Kidney (tissue), 14 donors: Measurements from ENCODE around the gene TMEM61. TPM values are rescaled to one million over a fixed set of nuclear protein-coding genes. Genes with fewer than 3 reads are reported as not detected.

ENCODE experiments used
- DNase-seq, 5 donors: peaks; one replicate each; pipeline ENCODE4 v3.0.0-alpha.2; 2013 to 2020
- FAIRE-seq: peaks from 2 replicates; lab custom pipeline; 2012; peaks lifted over from hg19 to GRCh38; lab: Jason Lieb, UNC
- H3K27ac ChIP-seq, 2 donors: one replicate each; pipeline ENCODE4 v1.7.0; 2013; ENCODE audit warnings: low read depth in 2 of 2, low read length in 2 of 2, inconsistent platforms in 1 of 2
- H3K27me3 ChIP-seq: one replicate; pipeline ENCODE4 v1.7.1; 2013; ENCODE audit warnings: low read length, inconsistent platforms; ENCODE audit not compliant: control insufficient read depth, insufficient read depth
- H3K36me3 ChIP-seq, 3 donors: one replicate each; pipeline versions ENCODE4 v1.7.0 to v1.7.1; 2013; ENCODE audit warnings: low read length in 3 of 3, control low read depth in 1 of 3, inconsistent platforms in 1 of 3; ENCODE audit not compliant: insufficient read depth in 3 of 3, control insufficient read depth in 2 of 3
- H3K4me1 ChIP-seq, 3 donors: one replicate each; pipeline versions ENCODE4 v1.7.0 to v1.7.1; 2013; ENCODE audit warnings: low read length in 3 of 3, inconsistent platforms in 1 of 3, low read depth in 1 of 3; ENCODE audit not compliant: control insufficient read depth in 2 of 3, insufficient read depth in 2 of 3
- H3K4me3 ChIP-seq, 3 donors: one replicate each; pipeline versions ENCODE4 v1.7.0 to v1.8.1; 2013; ENCODE audit warnings: low read length in 3 of 3, control low read depth in 1 of 3, inconsistent platforms in 1 of 3
- H3K9ac ChIP-seq, 3 donors: one replicate each; pipeline versions ENCODE4 v1.7.0 to v1.7.1; 2013; ENCODE audit warnings: low read length in 3 of 3, control low read depth in 1 of 3, inconsistent platforms in 1 of 3
- H3K9me3 ChIP-seq, 3 donors: one replicate each; pipeline versions ENCODE4 v1.7.0 to v1.7.1; 2013; ENCODE audit warnings: low read length in 3 of 3, control low read depth in 1 of 3, inconsistent platforms in 1 of 3; ENCODE audit not compliant: control insufficient read depth in 2 of 3, insufficient read depth in 1 of 3
- CTCF ChIP-seq: IDR thresholded peaks from 3 replicates; pipeline ENCODE4 v1.5.1; 2012; ENCODE audit warnings: mild to moderate bottlenecking, moderate library complexity, borderline replicate concordance; ENCODE audit not compliant: insufficient read depth; ENCODE audit errors: extremely low read depth
- intact Hi-C: fragments of 100-400 bp; cut with DNase I; formaldehyde crosslinking; loops from one replicate; pipeline ENCODE4 v1.11.1; 2022
- polyA plus RNA-seq: library from polyadenylated mRNA; stranded (reverse); fragments of 350-450 nt; fragmentation: Illumina TruSeq; extraction: RNeasy Lipid Tissue Mini Kit (QIAGEN cat#74804); gene quantifications from one replicate; pipeline ENCODE4 v1.2.3, GENCODE V29; 2014; ENCODE audit warnings: low read depth, low replicate concordance; ENCODE audit not compliant: insufficient read depth
- total RNA-seq: library from RNA; stranded (reverse); fragmentation: NEBNext Ultra II Directional; extraction: Animal tissue kit (Norgen Biotek cat#: 25700); gene quantifications from one replicate; pipeline ENCODE4 v1.2.1, GENCODE V29; 2021
- donor health status: control.
- donor health status: control.
- donor health status: control.
- donor health status: control.
- donor health status: control.
- donor health status: DM: yes; HTN: yes; CAD: no.
- donor health status: Normal renal cell carcinoma (clear cell type).

The TMEM61 gene
- total and polyA plus RNA-seq, 2 donors from 2014 or later = 7.0 to 42.7 TPM

GRCh38 chr1:54979327-54979891, 1.0 kb upstream of the TMEM61 start:
- intact Hi-C loops = no loop called here
- Histone ChIP-seq H3K27ac (no peak overlapping the region), H3K4me1 (peaks cover 0 to 14% (median 4%) of the 10 kb centered on the region in 3 donors), H3K36me3 (no peaks in the 10 kb centered on the region), H3K9ac (no peak overlapping the region), H3K4me3 (no peak overlapping the region), H3K9me3 (no peaks in the 10 kb centered on the region), H3K27me3 (peaks cover 3% of the 10 kb centered on the region)
- no peak for TF ChIP-seq CTCF
- FAIRE-seq (no peak), DNase-seq (peak in 1 of 5 donors; percentile 38)

DNA sequence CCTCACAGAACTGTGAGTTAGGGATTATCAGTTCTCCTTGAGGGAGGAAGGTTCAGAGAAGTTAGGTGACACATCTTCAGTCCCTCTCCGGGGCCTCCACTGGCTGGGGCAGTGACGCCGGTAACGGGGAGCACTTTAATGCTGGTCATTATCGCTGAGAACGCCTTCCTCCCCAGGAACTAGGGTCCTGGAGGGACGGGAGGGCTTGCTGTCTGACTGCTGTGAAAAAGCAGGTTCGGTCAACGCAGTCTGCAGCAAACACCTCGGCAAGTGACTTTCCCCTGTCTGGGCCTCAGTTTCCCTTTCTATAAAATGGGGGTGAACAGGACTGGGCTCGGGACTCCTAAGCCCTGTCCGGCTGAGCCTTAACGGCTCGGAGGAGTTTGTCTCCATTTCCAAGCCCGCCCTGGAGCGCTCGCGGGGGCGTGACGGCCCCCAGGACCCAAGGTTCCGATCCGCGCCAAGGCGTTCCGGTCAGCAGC, 341 bp upstream of the TMEM61 start:
- H3K9ac ChIP-seq = no peak overlapping the region
- no peaks in the 10 kb centered on the region for H3K9me3 ChIP-seq
- peak overlapping the region in 1 of 3 donors; percentile 52 for H3K4me3 ChIP-seq
- H3K4me1 ChIP-seq = peaks cover 0 to 14% (median 4%) of the 10 kb centered on the region in 3 donors
- DNase-seq (peak in 1 of 5 donors; percentile 46), FAIRE-seq (no peak)
- no peak overlapping the region for H3K27ac ChIP-seq
- no peaks in the 10 kb centered on the region for H3K36me3 ChIP-seq
- intact Hi-C loops = no loop called here
- H3K27me3 ChIP-seq = peaks cover 3% of the 10 kb centered on the region
- TF ChIP-seq CTCF = no peak

GRCh38 chr1:54981466-54981865, 1.0 kb downstream of the TMEM61 start:
- Histone ChIP-seq H3K9ac (peak overlapping the region in 1 of 3 donors; percentile 34), H3K27me3 (peaks cover 3% of the 10 kb centered on the region), H3K4me1 (peaks cover 0 to 14% (median 4%) of the 10 kb centered on the region in 3 donors), H3K27ac (no peak overlapping the region), H3K4me3 (peak overlapping the region in 1 of 3 donors; percentile 55), H3K36me3 (no peaks in the 10 kb centered on the region), H3K9me3 (no peaks in the 10 kb centered on the region)
- FAIRE-seq (no peak), DNase-seq (peak in 1 of 5 donors; percentile 21)
- intact Hi-C loops = no loop called here
- no peak for TF ChIP-seq CTCF
